ENCODE results near the gene NOL9. TPM values are rescaled to one million over a fixed set of nuclear protein-coding genes. Genes with fewer than 3 reads are reported as not detected.
A peak's percentile ranks its signal among the peaks of the same experiment; 100 is the strongest.

Gene NOL9
- total and polyA plus RNA-seq, 3 experiments from 2014 or later, result 18.2 to 57.8 (median 55.8) TPM

DNA sequence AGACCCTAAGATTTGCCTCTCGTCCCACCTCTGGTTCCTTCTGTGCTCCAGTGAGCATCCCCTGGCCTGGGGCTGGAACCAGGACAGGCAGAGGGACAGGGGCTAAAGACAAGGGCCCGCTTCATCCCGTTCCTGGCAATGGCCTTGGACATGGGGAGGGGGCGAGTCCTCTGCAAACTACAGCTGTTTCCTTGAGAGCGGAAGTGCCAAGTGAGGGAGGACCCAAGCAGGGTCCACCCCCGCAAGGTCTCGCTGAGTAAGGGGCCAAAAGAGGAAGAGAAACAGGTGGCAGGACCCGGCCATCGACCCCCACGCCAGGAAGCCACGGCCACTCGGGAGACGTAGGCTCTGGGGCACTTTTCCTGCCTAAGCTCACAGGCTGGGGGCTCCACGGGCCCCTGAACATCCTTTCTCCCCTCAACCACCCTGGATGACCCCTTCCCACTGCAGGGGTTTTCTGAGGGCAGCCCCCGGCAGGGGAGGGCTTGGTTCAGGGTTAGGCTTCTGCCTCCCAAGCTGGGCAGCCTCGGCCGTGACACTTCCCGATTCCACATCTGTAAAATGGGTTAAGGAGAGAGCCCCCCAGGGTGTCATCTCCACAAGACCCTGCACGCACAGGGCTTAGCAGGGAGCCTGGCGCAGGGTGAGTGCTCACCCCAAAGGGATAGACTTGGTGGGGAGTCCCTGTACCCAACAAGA is 44.9 kb downstream of the NOL9 start:
- no peaks in the 10 kb centered on the region for H3K36me3 Mint-ChIP-seq
- POLR2A ChIA-PET, result no interaction called here
- no peak overlapping the region for H3K4me3 Mint-ChIP-seq
- Histone ChIP-seq H3K9me3 (ENCODE audit: low read length) (no peaks in the 10 kb centered on the region), H3K36me3 (ENCODE audit: insufficient read depth, low read length) (no peaks in the 10 kb centered on the region), H3K4me3 (ENCODE audit: low read length) (no peak overlapping the region), H3K27ac (ENCODE audit: low read depth, low read length) (no peak overlapping the region), H3K27me3 (ENCODE audit: insufficient read depth, low read length, poor library complexity, severe bottlenecking) (peaks cover 5% of the 10 kb centered on the region), H3K4me1 (ENCODE audit: insufficient read depth, low read length) (no peaks in the 10 kb centered on the region)
- no peaks in the 10 kb centered on the region for H3K9me3 Mint-ChIP-seq
- no peak overlapping the region for H3K27ac Mint-ChIP-seq
- DNase-seq, result no peak
- no peaks in the 10 kb centered on the region for H3K4me1 Mint-ChIP-seq
- peaks cover 2 to 6% of the 10 kb centered on the region in 2 donors for H3K27me3 Mint-ChIP-seq
- CTCF ChIA-PET, result interaction anchor here (0.8 to 0.9 kb wide), 2 partner anchors 19 to 20 kb away, joined by 3 read pairs; no protein-coding TSS in a partner anchor

DNA sequence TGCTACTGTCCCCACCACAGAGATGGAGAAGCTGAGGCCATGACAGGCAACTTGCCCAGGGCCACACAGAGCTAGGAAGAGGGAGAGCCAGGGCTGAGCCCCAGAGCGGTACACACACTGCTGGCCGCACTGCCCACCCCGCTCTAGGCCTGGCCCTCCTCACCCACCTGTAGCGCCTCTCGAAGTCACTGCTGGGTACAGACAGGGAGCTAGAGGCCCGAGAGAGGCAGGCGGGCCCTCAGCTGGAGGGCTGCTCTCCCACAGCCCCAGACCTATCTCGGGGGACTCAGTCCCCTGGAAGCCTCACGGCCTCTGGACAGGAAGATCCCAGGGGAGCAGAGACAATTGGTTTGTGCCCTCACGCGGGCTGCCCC is 45.5 kb downstream of the NOL9 start:
- Mint-ChIP-seq H3K36me3 (no peaks in the 10 kb centered on the region), H3K9me3 (no peaks in the 10 kb centered on the region), H3K4me1 (no peaks in the 10 kb centered on the region), H3K4me3 (no peak overlapping the region), H3K27ac (peak overlapping the region in 1 of 8 donors; percentile 73), H3K27me3 (peaks cover 2 to 6% of the 10 kb centered on the region in 2 donors)
- Histone ChIP-seq H3K27ac (ENCODE audit: low read depth, low read length) (no peak overlapping the region), H3K4me1 (ENCODE audit: insufficient read depth, low read length) (no peaks in the 10 kb centered on the region), H3K9me3 (ENCODE audit: low read length) (no peaks in the 10 kb centered on the region), H3K4me3 (ENCODE audit: low read length) (no peak overlapping the region), H3K36me3 (ENCODE audit: insufficient read depth, low read length) (no peaks in the 10 kb centered on the region), H3K27me3 (ENCODE audit: insufficient read depth, low read length, poor library complexity, severe bottlenecking) (peaks cover 5% of the 10 kb centered on the region)
- CTCF ChIA-PET, result interaction anchor here (0.8 to 0.9 kb wide), 2 partner anchors 18 to 20 kb away, joined by 3 read pairs; no protein-coding TSS in a partner anchor
- DNase-seq, result peak in 1 of 5 donors; percentile 39
- POLR2A ChIA-PET, result no interaction called here

DNA sequence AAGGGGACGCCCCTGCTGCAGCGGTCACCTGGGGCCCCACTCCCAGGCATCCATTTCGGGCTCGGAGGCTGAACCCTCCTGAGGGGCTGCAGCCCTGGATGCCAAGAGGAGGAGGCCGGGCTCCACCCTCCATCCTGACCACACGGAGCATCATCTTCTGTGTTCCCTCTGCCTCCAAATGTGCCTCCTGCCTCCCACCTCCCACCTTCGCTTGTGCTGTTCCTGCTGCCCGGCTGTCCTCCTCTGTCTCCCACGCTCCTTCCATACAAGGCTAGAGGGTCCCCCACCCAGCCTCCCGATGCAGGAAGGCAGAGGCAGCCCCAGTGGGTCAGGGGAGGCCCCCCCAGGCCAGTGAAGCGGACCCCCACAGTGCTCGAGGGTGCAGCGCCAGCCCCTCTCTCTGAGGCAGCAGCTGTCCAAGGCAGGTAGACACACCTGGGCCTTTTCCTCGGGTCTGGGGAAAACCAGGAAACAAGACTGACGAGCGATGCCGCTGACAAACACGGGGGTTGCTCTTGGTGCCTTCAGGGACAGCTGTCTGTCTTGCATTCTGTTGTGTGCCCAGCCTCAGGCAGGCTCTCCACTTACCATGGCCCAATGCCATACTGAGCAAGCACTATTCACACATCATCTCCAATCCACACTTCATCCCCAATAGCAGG is 46.0 kb downstream of the NOL9 start:
- Histone ChIP-seq H3K9me3 (ENCODE audit: low read length) (no peaks in the 10 kb centered on the region), H3K27ac (ENCODE audit: low read depth, low read length) (no peak overlapping the region), H3K36me3 (ENCODE audit: insufficient read depth, low read length) (no peaks in the 10 kb centered on the region), H3K27me3 (ENCODE audit: insufficient read depth, low read length, poor library complexity, severe bottlenecking) (peaks cover 5% of the 10 kb centered on the region), H3K4me3 (ENCODE audit: low read length) (no peak overlapping the region), H3K4me1 (ENCODE audit: insufficient read depth, low read length) (no peaks in the 10 kb centered on the region)
- H3K36me3 Mint-ChIP-seq, result no peaks in the 10 kb centered on the region
- no peaks in the 10 kb centered on the region for H3K4me1 Mint-ChIP-seq
- peak in 1 of 5 donors; percentile 33 for DNase-seq
- no peak overlapping the region for H3K4me3 Mint-ChIP-seq
- ChIA-PET POLR2A (no interaction called here), CTCF (interaction anchor here (0.9 kb wide), 1 partner anchor 19 kb away, joined by 3 read pairs; no protein-coding TSS in a partner anchor)
- H3K27me3 Mint-ChIP-seq, result peaks cover 2 to 6% of the 10 kb centered on the region in 2 donors
- H3K9me3 Mint-ChIP-seq, result no peaks in the 10 kb centered on the region
- peak overlapping the region in 1 of 8 donors; percentile 73 for H3K27ac Mint-ChIP-seq

DNA sequence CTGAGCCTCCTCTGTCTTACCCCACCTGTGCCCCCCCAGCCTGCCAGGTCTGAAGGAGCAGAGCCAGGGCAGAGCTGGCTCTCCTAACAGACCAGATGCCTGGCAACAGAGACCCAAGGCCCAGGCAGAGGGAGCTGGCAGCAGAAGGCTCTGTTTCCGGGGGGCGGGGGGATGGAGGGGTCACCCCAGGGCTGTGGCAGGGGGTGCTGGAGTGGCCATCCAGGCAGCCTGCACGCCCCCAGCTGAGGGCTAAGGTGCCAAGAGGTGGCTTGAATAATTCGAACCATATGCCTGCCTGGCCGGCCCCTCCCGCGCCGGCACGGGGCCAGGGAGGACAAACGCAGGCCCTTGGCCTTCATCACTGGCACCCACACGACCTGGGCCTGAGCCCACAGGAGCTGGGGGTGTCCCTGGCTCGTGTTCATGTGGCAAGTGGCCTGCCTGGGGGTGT is 46.8 kb downstream of the NOL9 start:
- Histone ChIP-seq H3K4me1 (ENCODE audit: insufficient read depth, low read length) (no peaks in the 10 kb centered on the region), H3K36me3 (ENCODE audit: insufficient read depth, low read length) (no peaks in the 10 kb centered on the region), H3K27ac (ENCODE audit: low read depth, low read length) (no peak overlapping the region), H3K4me3 (ENCODE audit: low read length) (no peak overlapping the region), H3K9me3 (ENCODE audit: low read length) (no peaks in the 10 kb centered on the region), H3K27me3 (ENCODE audit: insufficient read depth, low read length, poor library complexity, severe bottlenecking) (peaks cover 5% of the 10 kb centered on the region)
- H3K27me3 Mint-ChIP-seq, result peaks cover 2 to 6% of the 10 kb centered on the region in 2 donors
- H3K36me3 Mint-ChIP-seq, result no peaks in the 10 kb centered on the region
- H3K27ac Mint-ChIP-seq, result no peak overlapping the region
- CTCF ChIA-PET, result no interaction called here
- POLR2A ChIA-PET, result no interaction called here
- H3K4me1 Mint-ChIP-seq, result no peaks in the 10 kb centered on the region
- H3K9me3 Mint-ChIP-seq, result no peaks in the 10 kb centered on the region
- H3K4me3 Mint-ChIP-seq, result no peak overlapping the region
- peak in 1 of 5 donors; percentile 46 for DNase-seq

DNA sequence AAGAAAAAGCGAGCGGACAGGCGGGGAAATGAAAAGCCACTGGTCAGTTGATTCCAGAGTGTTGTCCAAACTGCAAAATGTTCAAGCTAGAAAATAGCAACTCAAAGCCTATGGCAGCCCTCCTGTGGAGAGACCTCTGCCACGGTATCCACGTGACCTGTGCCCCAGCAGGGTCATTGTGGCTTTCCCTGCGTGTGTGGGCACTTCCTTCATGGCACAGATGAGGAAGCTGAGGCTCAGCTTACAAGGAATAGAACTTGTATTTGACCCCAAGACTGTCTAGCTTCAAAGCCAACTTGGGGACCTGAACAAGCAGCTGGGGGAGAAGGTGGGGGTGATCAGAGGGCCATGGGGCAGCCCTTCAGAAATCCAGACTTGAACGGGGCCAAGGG is 47.3 kb downstream of the NOL9 start:
- Mint-ChIP-seq H3K9me3 (no peaks in the 10 kb centered on the region), H3K4me3 (no peak overlapping the region), H3K36me3 (no peaks in the 10 kb centered on the region), H3K4me1 (no peaks in the 10 kb centered on the region), H3K27me3 (peaks cover 2 to 6% of the 10 kb centered on the region in 2 donors), H3K27ac (no peak overlapping the region)
- H3K4me1 ChIP-seq (ENCODE audit: insufficient read depth, low read length), result no peaks in the 10 kb centered on the region
- no peaks in the 10 kb centered on the region for H3K9me3 ChIP-seq (ENCODE audit: low read length)
- H3K4me3 ChIP-seq (ENCODE audit: low read length), result no peak overlapping the region
- peaks cover 5% of the 10 kb centered on the region for H3K27me3 ChIP-seq (ENCODE audit: insufficient read depth, low read length, poor library complexity, severe bottlenecking)
- H3K36me3 ChIP-seq (ENCODE audit: insufficient read depth, low read length), result no peaks in the 10 kb centered on the region
- POLR2A ChIA-PET, result no interaction called here
- no peak for DNase-seq
- H3K27ac ChIP-seq (ENCODE audit: low read depth, low read length), result no peak overlapping the region
- CTCF ChIA-PET, result no interaction called here

DNA sequence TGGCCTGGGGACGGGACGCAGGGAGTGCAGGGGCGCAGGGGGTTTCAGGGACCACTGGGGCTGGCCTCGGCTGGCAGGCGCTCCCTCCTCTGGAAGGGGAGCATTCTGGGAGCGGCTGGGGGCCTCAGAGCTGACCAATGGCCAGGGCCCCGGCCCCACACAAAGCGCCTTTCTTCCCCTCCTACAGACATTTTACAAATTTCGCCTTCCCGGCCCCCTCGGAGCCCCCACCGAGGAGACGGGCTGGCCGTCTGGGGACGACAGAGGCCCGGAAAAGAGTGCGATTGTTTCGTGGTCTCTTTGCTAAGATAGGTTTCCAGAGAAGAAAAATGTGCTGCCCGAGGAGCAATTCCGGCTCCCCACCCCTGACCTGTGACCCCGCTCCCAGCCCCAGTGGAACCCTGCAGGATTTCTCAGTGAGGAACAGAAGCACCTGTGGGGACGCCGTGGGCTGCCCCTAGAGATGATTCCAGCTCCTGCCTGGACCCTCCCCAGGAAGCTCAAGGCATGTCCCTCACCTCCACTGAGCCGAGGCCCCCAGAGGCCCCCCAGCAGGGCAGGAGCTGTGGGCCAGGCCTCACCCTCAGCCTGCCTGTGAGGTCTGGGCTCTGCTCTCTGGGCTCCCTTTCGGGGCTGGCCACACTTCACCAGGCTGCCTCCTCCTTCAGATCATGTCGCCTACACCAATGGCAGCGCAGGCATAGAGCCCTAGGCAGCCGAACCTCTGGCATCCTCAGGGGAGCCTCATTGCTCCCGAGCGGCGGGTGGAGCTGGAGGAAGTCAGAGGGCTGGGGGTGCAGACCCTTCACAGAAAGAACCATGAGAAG is 47.9 kb downstream of the NOL9 start:
- peaks cover 2 to 7% of the 10 kb centered on the region in 2 donors for H3K27me3 Mint-ChIP-seq
- H3K4me1 Mint-ChIP-seq, result no peaks in the 10 kb centered on the region
- no peaks in the 10 kb centered on the region for H3K36me3 ChIP-seq (ENCODE audit: insufficient read depth, low read length)
- H3K27ac Mint-ChIP-seq, result no peak overlapping the region
- DNase-seq, result no peak
- peaks cover 5% of the 10 kb centered on the region for H3K27me3 ChIP-seq (ENCODE audit: insufficient read depth, low read length, poor library complexity, severe bottlenecking)
- H3K27ac ChIP-seq (ENCODE audit: low read depth, low read length), result no peak overlapping the region
- no peaks in the 10 kb centered on the region for H3K9me3 Mint-ChIP-seq
- H3K4me3 Mint-ChIP-seq, result no peak overlapping the region
- H3K4me1 ChIP-seq (ENCODE audit: insufficient read depth, low read length), result no peaks in the 10 kb centered on the region
- ChIA-PET CTCF (no interaction called here), POLR2A (no interaction called here)
- no peaks in the 10 kb centered on the region for H3K36me3 Mint-ChIP-seq
- H3K4me3 ChIP-seq (ENCODE audit: low read length), result no peak overlapping the region
- H3K9me3 ChIP-seq (ENCODE audit: low read length), result no peaks in the 10 kb centered on the region

DNA sequence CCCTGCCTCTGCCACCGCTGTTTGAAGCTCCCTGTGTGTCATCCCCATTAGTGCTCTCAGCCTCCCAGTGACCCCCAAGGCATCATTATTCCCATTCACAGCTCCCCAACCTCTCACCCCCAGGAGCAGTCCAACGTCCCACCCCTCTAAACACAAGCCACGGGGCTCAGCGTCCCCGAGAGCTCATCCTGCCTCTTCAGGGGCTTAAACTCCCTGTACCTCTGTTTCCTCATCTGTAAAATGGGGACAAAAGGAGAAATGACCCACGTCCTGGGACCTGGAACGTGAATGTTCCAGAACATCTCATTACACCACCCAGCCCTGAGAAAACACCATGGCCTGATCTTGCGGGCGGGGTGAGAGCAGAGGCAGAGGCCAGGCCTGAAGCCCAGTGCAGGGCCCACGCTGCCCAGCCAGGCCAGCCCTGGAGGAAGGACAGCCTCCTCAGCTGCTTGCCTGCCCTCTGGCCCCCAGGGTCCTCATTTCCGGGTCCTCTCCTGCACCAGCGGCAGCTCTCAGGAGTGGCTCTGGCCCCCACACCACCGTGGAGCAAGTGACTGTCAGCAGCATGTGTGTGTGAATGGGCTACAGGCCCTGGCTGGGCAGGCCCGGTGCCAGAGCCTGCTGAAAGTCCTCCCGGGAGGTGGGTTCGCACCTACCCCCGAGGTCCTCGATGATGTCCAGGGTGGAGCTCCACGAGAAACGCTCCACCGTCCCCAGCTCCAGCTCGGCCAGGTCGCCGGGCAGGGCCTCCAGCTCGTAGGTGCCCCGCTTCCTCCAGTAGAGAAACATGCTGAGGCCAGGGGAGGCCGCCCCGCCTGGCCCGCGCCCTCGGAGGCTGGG is 48.7 kb downstream of the NOL9 start:
- ChIA-PET CTCF (interaction anchor here (0.9 to 1.2 kb wide), 2 partner anchors 13 to 15 kb away, joined by 3 read pairs; no protein-coding TSS in a partner anchor), POLR2A (no interaction called here)
- no peak overlapping the region for H3K27ac ChIP-seq (ENCODE audit: low read depth, low read length)

More for the DNA sequence above, 48.7 kb downstream of the NOL9 start:
- Histone ChIP-seq H3K9me3 (ENCODE audit: low read length) (no peaks in the 10 kb centered on the region), H3K36me3 (ENCODE audit: insufficient read depth, low read length) (no peaks in the 10 kb centered on the region), H3K27me3 (ENCODE audit: insufficient read depth, low read length, poor library complexity, severe bottlenecking) (peaks cover 5% of the 10 kb centered on the region), H3K4me3 (ENCODE audit: low read length) (no peak overlapping the region), H3K4me1 (ENCODE audit: insufficient read depth, low read length) (no peaks in the 10 kb centered on the region)
- Mint-ChIP-seq H3K4me3 (no peak overlapping the region), H3K27ac (no peak overlapping the region), H3K9me3 (no peaks in the 10 kb centered on the region), H3K36me3 (no peaks in the 10 kb centered on the region), H3K4me1 (no peaks in the 10 kb centered on the region), H3K27me3 (peaks cover 2 to 12% of the 10 kb centered on the region in 2 donors)
- no peak for DNase-seq
